Activated CD8-positive, alpha-beta memory T cell treated with anti-CD3 and anti-CD28 coated beads, Interleukin-2, amount 50 U/mL, for 48 hours (primary cell): ENCODE data around the gene RNF212B.
"Not testable (repeated sequence)": the region's sequence is repeated elsewhere in the genome, so short reads cannot be mapped to it uniquely, and the experiment has no call there.

Experiments
- DNase-seq: peaks from one replicate; pipeline ENCODE4 v3.0.0-alpha.2; 2020

Gene RNF212B

DNA sequence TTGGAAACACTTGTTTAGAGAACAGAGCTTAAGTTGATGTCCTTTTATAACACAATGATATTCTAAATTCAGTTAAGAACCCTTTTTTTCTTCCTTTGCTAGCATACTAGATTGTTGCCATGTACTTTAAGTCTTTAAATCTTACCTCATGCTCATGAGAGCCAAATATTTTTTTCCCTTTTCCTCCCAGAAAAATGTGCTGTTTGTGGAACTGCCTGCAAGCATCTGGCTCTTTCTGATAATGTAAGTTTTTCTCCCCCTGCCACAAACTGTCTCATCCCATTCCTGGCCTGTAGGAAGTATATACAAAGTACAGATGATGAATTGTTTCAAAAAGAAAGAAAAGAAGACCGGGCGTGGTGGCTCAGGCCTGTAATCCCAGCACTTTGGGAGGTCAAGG lies 5.3 kb downstream of the RNF212B start:
- no peak for DNase-seq

DNA sequence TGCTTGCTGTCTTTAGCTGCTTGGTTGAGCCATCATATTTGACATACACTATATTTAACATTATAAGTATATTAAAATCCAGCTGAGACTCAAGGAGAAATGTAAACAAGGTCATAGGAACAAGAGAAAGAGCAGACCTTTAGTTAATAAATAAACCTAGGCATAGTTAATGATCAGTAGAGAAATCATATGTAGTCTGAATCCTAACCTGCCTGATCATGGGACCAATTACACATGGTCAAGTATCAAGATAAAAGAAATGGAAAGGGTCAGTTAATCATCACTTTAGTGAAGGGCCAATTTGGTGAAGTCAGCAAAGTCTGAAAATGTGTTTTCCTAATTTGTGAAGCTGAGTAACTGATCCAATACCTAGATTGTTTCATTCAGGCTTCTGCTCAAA lies 7.5 kb downstream of the RNF212B start:
- DNase-seq = no peak

DNA sequence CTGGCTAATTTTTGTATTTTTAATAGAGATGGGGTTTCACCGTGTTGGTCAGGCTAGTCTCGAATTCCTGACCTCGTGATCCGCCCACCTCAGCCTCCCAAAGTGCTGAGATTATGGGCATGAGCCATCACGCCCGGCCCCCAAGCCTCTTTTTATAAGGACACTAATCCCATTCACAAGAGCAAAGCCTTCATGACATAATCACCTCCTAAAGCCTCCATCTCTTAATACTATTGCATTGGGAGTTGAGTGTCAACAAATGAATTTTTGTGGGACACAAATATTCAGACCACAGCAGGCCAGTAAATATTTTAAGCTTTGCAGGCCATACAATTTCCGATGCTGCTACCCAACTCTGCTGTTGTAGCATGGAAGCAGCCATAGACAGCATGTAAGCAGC lies 10.9 kb downstream of the RNF212B start:
- DNase-seq = no peak

DNA sequence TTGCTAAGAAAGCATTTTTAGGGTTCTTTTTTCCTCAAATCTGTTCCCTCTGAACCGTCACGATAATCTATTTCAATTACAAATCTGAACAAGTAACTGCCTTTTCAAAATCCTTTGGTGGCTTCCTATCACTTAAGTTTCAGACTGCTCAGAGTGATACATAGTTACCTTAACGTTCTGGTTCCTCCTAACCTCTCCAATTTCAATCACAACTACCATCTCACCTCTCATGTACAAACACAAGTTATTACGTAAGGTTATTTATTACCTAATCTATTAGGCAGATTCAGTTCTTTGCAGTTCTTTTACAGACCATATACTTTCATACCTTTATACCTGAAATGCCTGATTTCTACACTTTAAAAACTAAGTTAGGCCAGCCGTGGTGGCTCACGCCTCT lies 12.1 kb downstream of the RNF212B start:
- no peak for DNase-seq

DNA sequence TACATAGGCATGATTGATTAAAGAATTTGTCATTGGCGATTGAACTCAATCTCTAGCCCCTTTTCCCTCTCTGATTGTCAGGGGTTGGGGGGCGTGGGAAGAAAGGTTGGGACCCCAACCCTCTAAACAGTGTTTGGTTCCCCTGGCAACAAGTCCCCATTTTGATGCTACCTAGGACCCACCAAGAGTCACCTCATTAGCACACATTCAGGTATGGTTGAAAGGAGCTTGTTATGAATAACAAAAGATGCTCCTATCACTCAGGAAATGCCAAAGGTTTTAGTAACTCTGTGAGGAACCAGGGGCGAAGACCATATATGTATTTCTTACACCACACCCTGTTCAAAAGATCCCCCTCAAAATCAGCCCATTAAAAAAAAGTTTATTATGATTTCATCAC lies 14.3 kb downstream of the RNF212B start:
- DNase-seq = no peak

DNA sequence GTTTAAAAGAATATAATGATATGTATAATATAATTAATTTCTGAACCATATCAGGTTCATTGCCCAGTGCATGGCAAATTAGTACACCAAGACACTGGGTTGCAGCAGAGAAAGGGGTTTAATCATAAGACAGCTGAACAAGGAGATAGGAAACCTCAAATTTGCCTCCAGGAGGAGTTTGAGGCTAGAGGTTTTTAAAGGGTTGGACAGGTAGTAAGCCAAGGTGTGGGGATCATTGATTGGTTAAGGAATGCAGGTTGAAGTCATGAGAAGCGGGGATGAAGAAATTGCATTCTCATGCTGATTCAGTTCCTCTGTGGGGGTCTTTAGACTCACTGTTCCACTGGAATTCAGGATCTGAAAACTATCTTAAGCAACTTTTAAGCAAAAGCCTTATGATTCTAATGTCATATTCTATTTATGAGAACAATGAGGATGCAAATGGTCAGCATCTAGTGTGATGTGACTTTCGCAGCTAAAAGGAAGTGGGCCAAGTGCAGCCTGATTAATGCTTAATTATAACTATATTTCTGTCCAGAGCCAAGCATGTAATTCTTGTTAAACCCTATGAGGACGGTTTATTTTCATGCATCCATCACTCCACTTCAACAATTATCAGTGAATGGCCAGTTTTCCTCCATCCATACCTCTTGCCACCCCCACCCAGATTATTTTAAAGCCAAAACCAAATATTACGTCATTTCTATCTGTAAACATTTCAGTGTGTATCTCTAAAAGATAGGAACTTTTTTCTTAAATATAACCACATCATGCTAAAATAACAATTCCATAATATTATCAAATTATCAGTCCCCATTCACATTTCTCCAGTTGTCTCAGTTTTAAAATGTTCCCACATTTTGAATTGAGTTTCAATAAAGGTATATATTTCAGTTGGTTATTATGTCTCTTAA lies 14.9 kb downstream of the RNF212B start:
- DNase-seq = no peak

DNA sequence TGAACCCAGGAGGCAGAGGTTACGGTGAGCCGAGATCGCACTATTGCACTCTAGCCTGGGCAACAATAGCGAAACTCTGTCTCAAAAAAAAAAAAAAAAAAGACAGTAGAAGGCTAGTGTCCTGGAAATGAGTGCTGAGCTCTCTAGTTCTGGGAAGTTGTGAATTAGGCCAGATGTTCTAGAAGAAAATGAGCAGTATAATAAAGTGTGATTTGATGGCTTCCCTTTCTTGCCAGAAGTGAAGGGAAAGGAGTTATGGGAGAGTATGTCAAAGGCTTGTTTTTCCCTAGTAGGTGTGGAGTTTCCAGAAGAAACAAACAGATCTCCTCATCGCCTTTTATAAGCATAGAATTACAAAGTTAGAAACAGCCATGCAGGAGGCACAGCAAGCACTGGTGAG lies 20.5 kb downstream of the RNF212B start:
- DNase-seq = no peak

DNA sequence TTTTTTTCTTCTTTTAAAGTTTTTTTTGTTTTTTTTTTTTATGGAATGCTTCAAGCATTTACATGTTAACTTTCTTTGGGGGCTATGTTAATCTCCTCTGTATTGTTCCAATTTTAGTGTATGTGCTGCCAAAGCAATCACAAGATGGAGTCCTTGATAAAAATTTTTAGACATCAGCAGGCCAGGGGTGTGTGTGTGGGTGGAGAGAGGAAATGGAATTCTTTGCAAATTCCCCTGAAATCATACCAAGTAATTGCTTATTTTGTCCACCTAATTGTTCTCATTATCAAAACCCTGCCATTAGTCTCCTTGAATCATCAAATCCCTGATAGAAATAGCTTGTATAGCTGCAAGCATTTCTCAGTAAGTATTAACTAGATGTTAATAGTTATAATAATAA lies 21.7 kb downstream of the RNF212B start:
- DNase-seq = no peak

DNA sequence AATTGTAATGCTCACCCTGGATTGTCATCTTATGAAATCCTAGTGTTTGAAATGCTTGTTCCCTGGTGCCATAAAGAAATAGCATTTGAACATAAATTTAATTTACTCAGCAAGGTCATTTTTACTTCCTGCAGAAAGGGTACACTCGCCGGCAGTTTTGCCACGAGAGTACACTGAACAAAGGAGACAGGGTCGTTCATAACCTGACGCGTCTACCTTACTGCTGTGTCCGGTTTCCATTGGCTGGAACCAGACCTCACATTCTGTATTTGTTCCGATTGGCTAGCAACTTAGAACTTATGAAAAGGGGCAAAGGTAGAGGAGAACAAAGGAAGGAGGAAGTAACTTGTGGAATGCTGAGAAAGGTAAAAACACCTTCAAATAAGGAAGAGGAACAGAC lies 23.1 kb downstream of the RNF212B start:
- not testable (repeated sequence) for DNase-seq

DNA sequence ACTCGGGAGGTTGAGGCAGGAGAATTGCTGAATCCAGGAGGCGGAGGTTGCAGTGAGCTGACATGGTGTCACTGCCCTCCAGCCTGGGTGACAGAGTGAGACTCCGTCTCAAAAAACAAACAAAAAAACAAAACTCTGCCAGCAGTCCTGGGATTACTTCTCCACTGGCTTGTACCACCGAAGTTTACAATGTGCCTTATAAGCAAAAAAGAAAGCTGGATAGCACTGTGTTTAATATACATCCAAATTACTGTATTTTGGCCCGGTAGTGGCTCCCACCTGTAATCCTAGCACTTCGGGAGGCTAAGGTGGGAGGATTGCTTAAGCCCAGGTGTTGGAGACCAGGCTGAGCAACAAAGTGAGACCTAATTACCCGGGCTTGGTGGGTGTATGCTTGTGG lies 31.5 kb downstream of the RNF212B start:
- no peak for DNase-seq

DNA sequence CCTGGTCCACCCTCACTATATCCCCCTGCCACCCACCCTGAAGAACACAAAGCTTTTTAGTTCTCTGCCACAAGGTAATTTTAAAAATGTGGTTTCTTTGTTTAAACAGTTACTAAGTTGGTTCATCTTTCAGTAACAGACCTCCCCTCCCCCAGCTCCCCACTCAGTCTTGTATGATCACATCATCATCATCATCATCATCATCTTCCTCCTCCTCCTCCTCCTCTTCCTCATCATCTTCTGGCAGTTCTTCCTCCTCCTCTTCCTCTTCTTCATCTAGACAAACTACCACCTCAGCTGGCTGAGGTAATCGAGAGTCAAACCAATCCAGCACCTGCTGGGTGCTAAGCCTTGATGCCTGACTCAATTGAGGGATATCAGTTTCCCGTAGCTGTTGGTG lies 37.7 kb downstream of the RNF212B start:
- no peak for DNase-seq

DNA sequence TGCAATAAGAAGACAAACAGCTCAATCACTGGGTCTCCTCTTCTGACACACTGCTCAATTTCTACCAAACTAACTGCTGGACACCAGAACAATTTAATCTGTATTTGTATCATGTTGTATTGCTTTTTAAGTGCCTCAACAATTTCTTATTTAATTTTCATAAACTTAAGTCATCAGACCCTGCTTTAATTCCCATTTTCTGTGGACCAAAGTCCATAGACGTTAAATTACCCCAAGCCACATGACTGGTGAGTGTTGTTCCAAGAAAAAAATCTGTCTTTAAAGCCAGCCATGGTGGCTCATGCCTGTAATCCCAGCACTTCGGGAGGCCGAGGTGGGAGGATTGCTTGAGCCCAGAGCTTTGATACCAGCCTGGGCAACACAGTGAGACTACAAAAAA lies 39.5 kb downstream of the RNF212B start:
- DNase-seq = no peak

DNA sequence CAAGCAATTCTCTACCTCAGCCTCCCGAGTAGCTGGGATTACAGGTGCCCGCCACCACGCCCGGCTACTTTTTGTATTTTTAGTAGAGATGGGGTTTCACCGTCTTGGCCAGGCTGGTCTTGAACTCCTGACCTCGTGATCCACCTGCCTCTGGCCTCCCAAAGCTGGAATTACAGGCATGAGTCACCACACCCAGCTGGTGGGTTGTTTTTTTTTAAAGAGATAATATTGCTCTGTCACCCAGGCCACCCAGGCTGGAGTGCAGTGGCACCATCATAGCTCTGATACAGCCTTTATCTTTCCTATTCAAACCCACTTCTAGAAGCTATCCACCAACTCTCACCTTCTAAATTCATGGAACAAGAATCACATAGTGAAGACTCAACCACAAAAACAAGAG lies 40.2 kb downstream of the RNF212B start:
- DNase-seq = not testable (repeated sequence)

DNA sequence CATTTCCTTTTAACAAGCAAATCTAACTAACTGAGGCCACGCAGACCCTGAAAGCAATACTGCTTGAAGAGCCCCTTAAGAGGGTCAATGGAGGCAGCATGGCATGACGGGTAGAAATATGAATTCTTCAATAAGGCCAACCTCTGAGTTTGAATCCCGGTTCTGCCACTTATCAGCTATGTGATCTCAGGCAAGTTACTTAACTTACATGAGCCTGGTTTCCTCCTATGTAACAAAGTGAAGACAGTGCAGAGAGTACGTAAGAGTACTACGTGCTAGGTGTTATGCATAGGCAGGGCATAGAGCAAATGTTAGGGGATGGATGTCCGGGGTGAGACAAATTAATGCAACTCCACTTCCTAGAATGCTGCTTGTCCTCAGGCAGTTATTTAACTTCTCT lies 43.5 kb downstream of the RNF212B start:
- DNase-seq = no peak

DNA sequence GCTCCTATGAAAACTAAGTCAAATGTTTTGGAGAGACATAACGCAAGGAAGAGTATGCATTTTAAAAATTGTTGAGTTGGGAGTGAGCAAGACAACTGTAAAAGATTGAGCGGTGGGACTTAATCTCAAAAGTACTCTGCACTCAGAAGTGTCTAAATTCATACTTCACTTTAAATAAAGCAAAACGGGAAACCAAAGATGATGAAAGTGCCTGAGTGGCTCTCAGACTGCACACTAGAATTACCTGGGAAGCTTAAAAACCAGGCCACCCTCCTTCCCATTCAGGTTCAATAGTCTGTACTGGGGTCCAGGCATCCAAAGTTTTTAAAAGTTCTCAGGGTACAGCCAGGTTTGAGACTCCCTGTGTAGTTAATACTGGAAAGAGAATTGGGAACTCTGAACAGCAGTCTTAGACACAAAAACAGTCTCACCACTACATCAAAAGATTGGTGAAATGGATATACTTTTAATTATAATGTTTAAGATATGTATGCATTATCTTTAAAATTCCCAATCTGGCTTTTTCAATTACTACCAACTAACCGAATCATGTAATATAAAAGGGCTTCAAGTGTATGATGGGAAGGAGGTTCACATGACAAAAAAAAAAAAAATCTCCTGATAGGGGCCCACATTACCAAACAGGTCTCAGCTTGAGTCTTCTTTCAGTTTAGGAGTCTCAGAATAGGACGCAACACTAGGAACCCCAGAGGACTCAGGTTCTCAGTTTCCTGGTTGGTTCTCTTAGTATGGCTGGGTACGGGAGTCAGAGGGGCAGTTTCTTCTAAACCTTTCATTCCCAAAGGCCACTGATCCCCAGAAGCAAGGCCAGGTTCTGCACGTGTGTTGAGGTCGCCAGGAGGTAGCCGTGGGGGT lies 47.2 kb downstream of the RNF212B start:
- DNase-seq = no peak

DNA sequence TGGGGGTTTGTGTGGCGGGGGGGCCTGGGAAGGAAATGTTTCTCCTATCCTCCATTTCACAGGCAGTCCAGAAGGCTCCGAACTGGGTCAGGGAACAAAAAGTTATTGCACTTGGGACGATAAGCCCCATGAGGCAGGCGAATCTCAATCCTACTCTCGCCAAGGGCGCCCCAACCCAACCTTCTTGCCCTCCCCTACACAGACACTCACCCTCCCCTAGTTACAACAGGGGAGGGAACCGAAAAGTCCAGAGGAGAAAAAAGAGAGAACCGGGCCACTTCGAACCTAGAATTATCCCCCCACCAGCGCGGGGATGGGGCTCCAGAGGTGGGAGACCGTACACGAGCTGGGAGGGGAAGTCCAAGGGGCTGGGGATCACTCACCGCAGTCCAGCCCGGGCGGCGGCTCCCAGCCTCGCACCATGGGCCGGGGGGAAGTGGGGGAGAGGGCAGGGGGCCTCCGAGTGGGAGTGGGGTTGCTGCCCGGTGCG lies 47.8 kb downstream of the RNF212B start:
- no peak for DNase-seq

DNA sequence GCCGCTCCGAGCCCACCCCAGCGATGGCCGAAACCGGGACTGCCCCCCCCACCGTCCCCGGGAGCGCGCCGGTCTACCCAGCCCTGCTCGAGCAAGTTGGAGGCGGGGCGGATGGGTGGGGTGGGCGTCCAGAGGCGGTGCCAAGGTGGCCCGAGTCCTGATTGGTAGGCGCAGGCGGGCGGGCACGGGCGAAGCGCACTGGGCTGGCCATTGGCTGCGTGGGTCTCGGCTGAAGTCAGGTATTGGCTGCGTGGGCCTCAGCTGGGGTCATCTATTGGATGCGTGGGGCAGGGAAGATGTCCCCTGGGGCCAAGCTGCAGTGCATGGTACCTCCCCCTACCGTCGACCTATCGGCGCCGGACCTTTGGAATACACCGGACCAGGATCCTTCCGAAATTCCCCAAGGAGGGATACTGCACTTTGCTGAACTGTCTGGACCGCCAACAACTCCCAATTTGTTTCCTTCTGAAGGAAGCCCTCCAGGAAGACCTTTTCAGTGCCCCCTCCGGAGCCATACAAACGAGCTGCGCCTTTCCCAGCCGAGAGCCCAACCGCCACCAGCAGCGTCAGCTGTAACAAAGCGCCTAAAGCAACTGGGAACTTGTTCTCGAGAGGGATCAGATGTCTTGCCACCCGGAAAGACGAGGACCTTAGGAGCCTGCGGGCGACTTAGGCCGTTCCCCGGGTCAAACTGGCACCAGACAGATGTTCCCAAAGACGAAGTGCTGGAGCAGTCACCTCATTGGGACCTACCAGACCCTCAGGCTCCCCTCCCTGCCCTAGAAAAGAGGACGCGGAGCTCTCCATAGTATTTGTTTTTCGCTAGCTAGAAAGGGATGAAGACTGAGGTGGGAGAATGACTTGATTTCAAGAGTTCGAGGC lies 48.5 kb downstream of the RNF212B start, which contains the start of gene HOMEZ:
HOMEZ (minus strand) TSS at position 113 of the 882 bp plus-strand sequence. CDS start 180 bp downstream, outside the sequence.
- peak; percentile 97 for DNase-seq

DNA sequence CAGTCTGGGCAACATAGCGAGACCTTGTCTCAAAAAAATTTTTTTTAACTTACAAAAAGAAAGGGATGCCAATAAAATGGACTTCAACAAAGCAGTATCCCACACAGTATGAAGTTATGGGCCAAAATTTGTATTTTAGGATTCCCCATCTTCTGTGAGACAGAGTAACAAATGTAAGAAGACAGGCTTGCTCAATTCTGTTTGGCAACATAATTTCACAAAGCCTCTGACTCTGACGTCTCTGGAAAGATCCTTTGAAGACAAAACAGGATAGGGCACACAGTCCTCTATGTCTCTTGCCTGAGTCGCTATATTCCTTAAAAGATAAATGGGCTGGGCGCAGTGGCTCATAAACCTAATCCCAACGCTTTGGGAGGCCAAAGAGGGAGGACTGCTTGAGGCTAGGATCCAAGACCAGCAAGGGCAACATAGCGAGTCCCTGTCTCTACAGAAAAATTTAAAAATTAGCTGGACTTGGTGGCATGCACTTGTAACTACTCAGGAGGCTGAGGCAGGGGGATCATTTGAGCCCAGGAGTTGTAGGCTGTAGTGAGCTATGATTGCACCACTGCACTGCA lies 49.3 kb downstream of the RNF212B start:
- no peak for DNase-seq

DNA sequence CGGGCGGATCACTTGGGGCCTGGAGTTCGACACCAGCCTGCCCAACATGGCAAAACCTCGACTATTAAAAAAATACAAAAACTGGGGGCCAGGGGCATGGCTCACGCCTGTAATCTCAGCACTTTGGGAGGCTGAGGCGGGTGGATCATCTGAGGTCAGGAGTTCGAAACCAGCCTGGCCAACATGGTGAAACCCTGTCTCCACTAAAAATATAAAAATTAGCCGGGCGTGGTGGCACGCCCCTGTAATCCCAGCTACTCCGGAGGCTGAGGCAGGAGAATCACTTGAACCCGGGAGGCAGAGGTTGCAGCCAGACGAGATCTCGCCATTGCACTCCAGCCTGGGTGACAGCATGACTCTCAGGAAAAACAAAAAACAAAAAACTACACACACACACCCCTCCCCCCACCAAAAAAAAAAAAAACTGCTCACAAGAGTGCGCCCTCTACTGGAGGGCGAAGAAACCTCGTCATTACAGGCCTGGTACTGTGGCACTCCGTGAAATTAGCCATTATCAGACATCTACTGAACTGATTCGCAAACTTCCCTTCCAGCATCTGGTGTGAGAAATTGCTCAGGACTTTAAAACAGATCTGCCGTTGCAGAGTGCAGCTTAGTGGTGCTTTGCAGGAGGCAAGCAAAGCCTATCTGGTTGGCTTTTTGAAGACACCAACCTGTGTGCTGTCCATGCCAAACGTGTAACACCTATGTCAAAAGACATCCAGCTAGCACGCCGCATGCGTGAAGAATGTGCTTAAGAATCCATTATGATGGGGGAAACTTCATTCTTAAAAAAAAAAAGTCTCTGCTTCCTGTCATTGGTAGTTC lies 57.2 kb downstream of the RNF212B start:
- peak; percentile 68 for DNase-seq

DNA sequence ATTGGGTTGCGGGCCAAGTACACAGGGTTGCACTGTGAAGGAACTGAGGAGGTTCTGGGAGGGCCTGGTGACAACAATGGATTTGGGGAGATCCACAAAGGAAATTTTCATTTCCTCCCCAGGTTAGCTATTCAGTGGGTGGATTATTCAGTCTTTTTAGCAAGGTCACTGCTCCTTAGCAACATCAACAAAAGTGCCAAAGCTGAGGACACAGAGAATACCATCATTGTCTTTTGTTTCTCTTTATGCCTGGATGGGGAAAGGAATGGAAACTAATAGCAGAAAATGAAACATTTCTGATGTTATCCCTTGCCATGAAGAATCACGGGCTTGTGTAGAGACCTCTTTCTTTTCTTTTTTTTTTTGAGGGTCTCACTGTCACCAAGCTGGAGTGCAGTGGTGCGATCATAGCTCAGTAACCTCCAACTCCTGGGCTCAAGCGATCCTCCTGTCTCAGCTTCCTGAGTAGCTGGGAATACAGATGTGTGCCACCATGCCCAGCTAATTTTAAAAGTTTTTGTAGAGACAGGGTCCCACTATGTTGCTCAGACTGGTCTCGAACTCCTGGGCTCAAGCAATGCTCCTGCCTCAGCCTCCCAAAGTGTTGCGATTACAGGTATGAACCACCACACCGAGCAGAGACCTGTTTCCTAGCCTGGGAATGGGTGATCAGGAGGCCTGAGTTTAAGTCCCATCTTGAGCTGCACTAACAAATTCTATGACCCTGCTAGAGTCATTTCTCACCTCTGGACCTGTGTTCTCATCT lies 58.5 kb downstream of the RNF212B start:
- no peak for DNase-seq

DNA sequence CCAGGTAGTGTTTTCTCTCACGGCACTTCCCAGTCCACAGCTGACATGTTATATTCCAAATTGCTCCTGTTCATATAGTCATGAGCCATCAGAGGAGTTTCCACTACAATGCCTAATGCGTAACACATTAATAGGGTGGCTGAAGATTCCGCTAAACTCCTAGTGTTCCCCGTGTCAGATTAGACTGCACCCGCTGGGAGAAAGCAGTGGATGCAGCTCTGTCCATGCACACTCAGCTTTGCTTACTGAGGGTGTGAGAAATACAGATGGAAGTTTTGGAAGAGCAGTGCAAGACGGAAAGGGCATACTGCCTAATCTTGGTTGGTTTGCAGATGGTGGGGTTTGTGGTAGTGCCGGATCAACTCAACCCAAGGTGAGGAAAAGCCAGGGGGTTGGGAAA lies 59.4 kb downstream of the RNF212B start:
- no peak for DNase-seq
